HG02981 (cell line): ENCODE results near the gene MACROD2.
"Not testable (repeated sequence)": the region's sequence is repeated elsewhere in the genome, so short reads cannot be mapped to it uniquely, and the experiment has no call there.

Source experiments
- ATAC-seq: cut with Tn5 transposase; IDR thresholded peaks from one replicate; pipeline ENCODE4 v1.9.1; 2021; ENCODE audit warnings: mild to moderate bottlenecking, moderate library complexity; ENCODE audit not compliant: unreplicated experiment

The MACROD2 gene

DNA sequence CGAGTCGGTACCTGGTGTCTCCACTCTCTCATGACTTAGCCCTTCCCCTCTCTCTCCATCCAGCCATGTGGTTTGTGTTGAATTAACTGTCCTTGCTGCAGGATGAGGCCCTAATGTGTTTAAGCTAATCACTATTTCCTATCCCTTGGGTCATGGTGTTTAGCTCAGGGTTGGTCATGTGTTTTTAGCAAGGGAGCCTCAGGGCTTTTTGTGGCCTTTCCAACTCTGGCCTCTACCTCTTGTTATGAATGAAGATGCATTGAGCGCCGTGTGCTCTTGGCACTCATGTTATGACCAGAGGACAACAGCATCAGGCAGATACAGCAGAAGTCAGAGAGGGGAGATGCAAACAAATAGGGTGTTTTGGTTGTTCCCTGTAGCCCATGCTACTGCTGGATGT is 1016.3 kb downstream of the MACROD2 start:
- ATAC-seq = no peak

DNA sequence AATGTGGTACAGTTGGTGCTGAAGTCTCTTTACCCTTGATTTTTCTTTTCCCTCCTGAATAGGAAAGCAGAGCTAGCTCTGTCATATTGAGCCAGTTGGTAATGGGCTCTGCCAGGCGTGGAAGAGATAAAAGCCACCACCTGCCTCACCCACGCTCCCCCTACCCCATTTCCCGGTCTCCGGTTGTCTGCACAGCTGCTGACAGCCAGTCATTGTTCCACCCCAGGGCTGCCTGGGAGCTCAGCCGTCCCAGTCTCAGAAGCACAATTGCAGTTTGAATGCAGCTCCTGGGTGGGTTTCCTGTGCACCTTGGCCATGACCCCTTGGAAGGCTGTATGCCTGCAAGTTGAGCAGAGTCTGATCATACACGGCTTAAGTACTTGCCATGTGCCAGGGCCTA is 1017.2 kb downstream of the MACROD2 start:
- ATAC-seq = no peak

DNA sequence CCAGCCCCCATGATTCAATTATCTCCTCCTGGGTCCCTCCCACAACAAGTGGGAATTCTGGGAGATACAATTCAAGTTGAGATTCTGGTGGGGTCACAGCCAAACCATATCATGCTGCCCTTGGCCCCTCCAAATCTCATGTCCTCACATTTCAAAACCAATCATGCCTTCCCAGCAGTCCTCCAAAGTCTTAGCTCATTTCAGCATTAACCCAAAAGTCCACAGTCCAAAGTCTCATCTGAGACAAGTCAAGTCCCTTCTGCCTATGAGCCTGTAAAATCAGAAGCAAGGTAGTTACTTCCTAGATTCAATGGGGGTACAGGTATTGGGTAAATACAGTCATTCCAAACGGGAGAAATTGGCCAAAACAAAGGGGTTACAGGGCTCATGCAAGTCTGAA is 1021.6 kb downstream of the MACROD2 start:
- not testable (repeated sequence) for ATAC-seq

DNA sequence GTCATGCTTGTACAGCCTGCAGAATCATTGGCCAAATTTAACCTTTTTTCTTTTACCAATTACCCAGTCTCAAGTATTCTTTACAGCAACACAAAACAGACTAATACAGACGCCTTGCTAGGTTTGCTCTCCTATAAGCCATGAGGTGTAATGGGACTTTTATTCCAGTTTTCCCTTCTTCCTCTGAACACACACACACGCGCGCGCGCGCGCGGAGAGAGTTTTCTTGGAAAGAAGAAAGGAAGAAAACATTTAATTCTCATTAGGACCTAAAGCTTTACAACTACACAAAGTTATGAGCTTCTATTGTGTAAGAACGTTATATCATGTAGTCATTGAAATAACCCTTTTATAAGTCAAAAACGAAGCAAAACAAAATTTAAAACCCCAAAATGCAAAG is 1023.6 kb downstream of the MACROD2 start:
- no peak for ATAC-seq

GRCh38 chr20:15020845-15021244 is 1025.5 kb downstream of the MACROD2 start:
- no peak for ATAC-seq

DNA sequence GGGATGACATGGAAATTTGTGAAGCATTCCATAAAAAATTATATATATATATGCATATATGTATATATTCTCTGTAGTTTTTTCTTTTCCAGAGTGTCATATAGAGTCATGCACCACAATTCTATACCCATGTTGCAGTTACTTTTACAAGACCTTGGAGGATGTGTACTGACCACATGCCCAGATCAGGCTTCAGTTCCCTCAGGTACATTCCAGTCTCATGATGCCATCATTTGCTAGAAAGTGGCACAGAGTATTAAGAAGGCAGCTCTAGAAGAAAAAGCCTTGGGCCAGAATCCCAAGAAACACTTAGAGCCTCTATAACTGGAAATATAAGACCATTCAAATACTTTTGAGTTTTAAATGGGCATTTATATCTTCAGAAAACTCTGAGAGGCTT is 1027.6 kb downstream of the MACROD2 start:
- no peak for ATAC-seq

DNA sequence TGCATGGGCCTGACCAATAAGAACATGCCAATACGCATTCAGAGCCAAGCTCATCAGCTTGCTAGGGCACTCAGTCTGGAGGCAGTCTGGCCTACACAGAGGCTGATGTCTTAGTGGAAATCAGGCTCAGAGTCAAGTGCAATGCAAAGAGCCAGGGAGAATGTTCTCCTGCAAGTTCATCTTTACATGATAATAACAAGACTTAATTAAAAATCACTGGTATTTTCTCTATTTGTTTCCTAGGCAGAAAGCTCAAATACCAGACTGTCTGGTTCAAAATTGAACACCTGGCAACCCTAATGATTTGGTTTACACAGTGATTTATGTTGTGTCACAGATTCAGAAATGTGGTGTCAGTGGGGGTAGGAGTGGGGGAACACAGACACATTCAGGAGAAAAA is 1031.4 kb downstream of the MACROD2 start:
- no peak for ATAC-seq

- no peak for ATAC-seq
Measured at GRCh38 chr20:15030826-15031225, 1035.5 kb downstream of the MACROD2 start.

DNA sequence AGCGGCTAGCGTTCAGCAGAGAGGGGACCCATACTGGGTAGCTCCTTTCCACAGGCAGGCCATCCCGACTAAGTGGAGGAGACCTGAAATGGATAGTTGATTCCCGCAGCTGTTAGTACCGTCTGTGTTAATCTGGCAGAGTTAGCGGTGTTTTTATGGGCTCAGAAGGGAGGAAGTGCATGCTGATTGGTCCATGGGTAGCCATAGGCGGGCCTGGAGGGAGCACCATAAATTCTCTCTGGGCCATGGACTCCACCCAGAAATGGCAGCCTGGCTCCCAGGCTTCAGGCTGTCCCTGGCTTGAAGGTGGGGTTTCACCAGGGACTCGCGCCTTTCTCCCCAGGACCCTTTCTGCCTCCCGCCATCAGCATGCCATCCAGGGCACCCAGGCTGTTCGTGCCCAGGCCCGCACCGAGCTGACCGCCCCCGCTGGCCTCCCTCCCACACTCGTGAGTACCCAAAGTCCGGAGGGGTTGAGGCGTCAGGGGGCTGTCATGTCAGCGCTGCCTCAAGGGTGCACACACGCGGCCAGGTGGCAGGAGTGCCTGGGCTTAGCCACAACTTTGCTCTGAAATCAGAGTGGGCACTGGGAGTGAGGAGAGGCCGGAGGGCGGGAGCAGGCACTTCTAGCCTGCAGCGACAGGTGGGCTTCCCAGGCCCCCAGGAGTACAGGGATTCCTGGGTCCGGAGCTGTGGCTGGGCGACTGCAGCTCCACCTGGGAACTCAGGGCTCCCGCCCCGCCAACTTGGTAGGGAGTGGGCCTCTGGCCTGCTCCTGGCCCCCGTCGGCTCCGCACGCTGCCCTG is 1036.4 kb downstream of the MACROD2 start:
- ATAC-seq = no peak

DNA sequence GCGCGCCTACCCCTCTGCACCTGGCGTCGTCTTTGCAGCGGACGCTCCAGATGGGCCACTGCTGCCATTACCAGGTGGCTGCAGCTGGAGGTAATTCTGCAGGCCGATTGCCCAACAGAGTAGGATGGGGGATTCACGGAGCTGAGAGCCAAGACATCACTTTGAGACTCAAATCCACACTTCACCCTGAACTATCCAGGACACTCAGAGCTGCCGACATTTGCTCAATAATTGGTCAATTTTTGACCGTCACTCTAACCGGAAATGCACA is 1037.0 kb downstream of the MACROD2 start:
- no peak for ATAC-seq

DNA sequence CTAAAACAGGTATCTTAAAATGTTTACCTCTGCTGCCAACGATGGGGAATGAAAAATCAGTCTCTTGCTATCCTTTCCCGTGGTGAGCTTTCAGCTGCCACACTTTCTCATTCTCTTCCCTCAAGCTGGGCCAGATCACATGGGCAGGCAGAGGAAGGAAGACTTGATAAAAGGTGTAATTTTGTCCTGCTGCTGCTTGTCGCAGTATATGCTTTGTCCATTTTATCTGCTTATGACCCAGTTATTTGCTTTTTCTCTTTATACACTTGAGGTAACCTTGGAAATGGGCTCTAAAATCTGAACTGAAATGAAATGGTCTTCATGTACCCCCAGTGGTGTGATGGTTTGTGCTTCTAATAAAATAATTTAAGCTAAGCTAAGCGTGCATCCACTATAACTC is 1038.0 kb downstream of the MACROD2 start:
- no peak for ATAC-seq

DNA sequence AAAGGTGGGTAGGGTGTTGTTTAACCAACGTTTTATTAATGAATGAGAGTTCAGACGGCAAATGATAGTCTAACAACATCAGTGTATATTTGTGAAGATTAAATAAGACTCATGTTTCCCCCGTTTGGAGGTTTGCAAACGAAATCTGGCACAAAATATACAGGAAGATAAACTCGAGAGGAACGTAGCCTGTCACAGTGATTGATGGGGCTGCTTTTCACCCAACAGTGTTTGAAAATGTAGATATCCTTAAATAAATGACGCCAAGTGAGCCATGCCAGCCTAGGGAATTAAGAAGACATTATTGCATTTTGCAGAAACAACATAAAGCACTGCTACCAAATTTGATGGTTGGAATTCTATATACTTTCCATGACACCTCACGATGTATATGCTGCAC is 1038.6 kb downstream of the MACROD2 start:
- ATAC-seq = no peak

- no peak for ATAC-seq
Measured at GRCh38 chr20:15036948-15037347, 1041.6 kb downstream of the MACROD2 start.

GRCh38 chr20:15039088-15039752 is 1043.9 kb downstream of the MACROD2 start:
- no peak for ATAC-seq

- no peak for ATAC-seq
Measured at GRCh38 chr20:15042723-15043122, 1047.4 kb downstream of the MACROD2 start.

DNA sequence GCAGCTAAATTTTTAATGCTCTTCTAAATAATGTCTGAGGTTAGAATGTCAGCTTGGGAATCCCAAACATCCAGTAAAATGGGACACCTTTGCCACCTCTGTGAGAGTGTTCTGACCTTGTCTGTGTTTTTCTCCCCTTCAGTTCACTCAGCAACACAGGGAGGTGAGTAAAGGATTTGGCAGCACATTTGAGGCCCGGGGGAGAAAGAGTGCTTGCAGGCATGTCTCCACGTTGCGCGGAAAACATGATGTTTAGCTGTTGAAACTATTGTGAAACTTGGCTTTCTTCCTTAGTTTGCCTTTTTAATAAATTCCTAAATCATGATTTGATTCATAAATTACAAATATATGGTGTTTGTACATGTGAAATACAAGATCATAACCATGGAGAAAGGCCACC is 1049.9 kb downstream of the MACROD2 start:
- ATAC-seq = no peak

DNA sequence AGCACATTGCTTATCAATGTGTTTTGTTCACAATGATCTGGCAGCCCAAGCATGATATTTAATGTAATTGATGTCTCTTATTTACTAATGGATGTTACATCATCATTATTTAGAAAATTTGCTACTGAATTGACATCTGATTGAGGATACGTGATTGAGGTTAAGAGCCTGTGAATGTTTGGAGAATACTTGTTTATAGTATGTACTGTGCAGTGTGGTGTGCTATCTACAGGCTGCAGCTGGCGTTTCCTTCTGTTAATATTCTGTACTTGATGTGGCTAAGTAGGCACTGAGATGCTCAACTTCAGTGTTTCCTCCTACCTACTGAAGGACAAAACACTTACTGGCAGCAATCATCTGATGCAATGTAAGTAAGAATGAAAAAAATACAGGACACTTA is 1051.7 kb downstream of the MACROD2 start:
- ATAC-seq = no peak

GRCh38 chr20:15047601-15048000 is 1052.3 kb downstream of the MACROD2 start:
- ATAC-seq = no peak

GRCh38 chr20:15056246-15056645 is 1060.9 kb downstream of the MACROD2 start:
- ATAC-seq = no peak

- no peak for ATAC-seq
Measured at GRCh38 chr20:15058841-15059240, 1063.5 kb downstream of the MACROD2 start.

GRCh38 chr20:15059438-15059837 is 1064.1 kb downstream of the MACROD2 start:
- ATAC-seq = no peak

- no peak for ATAC-seq
Measured at GRCh38 chr20:15060265-15061060, 1065.1 kb downstream of the MACROD2 start.
